Measurements from ENCODE around the gene NOTCH3. TPM values are rescaled to one million over a fixed set of nuclear protein-coding genes. Genes with fewer than 3 reads are reported as not detected.

NOTCH3 gene
- total and polyA plus RNA-seq, 2 experiments from 2014 or later: 25.2 to 34.8 TPM

DNA sequence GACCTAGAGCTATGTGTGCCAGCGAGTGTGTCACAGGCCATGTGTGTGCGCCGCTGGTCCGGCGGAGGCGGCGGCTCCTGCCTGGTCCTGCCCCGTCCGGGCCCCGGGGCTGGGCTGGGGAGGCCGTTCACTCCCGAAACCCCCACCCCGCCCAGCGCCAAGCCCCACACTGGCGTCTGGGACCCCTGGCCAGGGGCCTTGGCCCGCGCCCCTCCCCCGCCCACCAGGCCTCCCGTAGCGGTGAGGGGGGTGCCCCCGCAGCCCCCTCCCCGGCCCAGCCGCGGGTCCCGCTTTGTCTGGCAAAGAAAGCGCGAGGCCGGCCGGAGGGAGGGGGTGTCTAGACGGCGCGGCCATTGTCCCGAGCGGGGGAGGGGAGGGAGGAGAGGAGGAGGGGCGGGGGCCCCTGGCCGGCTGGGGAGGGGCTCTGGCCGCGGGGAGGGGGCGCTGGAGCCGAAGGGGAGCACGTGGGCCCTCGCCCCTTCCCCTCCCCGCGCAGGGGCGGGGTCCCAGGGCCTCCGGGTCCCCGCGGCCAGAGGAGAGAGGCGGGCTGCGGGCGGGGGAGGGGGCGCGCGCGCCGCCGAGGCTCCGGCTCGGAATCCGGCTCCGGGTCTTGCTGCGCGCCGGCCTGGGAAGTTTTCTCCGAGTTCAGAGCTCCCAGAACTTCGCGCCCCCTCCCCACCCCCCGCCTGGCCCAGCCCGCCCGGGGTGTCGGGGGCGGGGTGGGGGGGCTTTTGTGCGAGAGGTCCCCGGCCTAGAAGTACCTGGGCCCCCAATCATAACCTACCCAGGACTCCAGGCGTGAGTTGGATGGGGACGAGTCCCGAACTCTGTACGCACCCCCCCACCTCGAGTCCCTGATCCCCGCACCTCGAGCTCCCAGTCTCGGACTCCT, 888 bp downstream of the NOTCH3 start:
- peaks cover 6% of the 10 kb centered on the region for H3K4me1 ChIP-seq (ENCODE audit: insufficient read depth)
- peak overlapping the region; percentile 83 for H2AFZ ChIP-seq
- TF ChIP-seq, protein P1, sequence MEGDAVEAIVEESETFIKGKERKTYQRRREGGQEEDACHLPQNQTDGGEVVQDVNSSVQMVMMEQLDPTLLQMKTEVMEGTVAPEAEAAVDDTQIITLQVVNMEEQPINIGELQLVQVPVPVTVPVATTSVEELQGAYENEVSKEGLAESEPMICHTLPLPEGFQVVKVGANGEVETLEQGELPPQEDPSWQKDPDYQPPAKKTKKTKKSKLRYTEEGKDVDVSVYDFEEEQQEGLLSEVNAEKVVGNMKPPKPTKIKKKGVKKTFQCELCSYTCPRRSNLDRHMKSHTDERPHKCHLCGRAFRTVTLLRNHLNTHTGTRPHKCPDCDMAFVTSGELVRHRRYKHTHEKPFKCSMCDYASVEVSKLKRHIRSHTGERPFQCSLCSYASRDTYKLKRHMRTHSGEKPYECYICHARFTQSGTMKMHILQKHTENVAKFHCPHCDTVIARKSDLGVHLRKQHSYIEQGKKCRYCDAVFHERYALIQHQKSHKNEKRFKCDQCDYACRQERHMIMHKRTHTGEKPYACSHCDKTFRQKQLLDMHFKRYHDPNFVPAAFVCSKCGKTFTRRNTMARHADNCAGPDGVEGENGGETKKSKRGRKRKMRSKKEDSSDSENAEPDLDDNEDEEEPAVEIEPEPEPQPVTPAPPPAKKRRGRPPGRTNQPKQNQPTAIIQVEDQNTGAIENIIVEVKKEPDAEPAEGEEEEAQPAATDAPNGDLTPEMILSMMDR (IDR thresholded peaks at IDR 0.05; ENCODE audit: poor library complexity): no peak
- TF ChIP-seq EZH2 (IDR thresholded peaks at IDR 0.05; ENCODE audit: borderline replicate concordance): no peak
- no peak for TF ChIP-seq EZH2phosphoT487 (IDR thresholded peaks at IDR 0.05; ENCODE audit: low read depth, severe bottlenecking, unreplicated experiment)
- H3K27me3 ChIP-seq: no peaks in the 10 kb centered on the region
- H3K27ac ChIP-seq: peak overlapping the region; percentile 91
- peak; percentile 82 for DNase-seq (ENCODE audit: low spot score)
- H4K20me1 ChIP-seq (ENCODE audit: insufficient read depth, poor library complexity, severe bottlenecking): peaks cover 12% of the 10 kb centered on the region
- 5% methylated on average over 18 of the region's 82 CpGs for WGBS (ENCODE audit: low lambda C conversion rate, missing lambda C conversion rate)
- H3K9me2 ChIP-seq (replicated peaks; ENCODE audit: insufficient read depth): no peaks in the 10 kb centered on the region
- peak overlapping the region; percentile 93 for H3K4me3 ChIP-seq
- H3K4me2 ChIP-seq: peak overlapping the region; percentile 97
- H3K79me2 ChIP-seq: peaks cover 22% of the 10 kb centered on the region
- H3K36me3 ChIP-seq (replicated peaks; ENCODE audit: insufficient read depth, low read depth): no peaks in the 10 kb centered on the region
- H3K9me3 ChIP-seq (ENCODE audit: low read depth): no peaks in the 10 kb centered on the region

DNA sequence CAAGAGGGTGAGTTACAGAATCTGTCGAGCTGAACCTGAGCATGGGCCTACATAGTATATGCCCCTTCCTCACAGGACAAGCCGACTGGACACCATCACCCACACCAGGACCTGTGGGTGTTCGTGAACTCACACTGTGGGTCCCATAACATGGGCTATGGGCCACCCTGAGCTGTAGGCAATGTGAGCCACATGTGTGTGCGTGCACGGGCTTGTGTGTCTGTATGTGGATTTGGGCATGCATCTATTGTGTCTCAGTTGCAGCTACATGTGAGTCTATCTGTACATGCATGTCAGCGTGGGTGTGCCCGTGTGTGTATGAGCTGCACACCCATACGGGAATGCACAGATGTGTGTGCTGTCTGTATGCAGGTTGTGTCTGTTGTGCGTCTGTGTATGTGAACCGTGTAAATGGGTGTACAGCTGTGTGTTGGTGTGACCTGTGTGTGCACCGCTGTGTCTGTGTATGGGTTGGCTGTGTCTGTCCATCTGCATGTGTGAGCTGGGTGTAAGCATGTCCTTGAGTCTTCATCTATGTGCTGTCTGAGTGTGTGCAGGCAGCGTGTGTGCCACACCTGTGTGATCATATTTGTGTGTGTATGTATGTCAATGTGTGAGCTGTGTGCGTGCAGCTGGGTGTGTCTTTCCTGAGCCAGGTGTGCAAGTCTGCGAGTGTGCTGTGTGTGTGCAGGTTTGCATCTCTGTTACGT, 1.7 kb downstream of the NOTCH3 start:
- Histone ChIP-seq H3K27ac (peak overlapping the region; percentile 91), H3K79me2 (peaks cover 30% of the 10 kb centered on the region), H3K4me3 (peak overlapping the region; percentile 93), H3K27me3 (no peaks in the 10 kb centered on the region), H4K20me1 (ENCODE audit: insufficient read depth, poor library complexity, severe bottlenecking) (peaks cover 17% of the 10 kb centered on the region), H3K9me3 (ENCODE audit: low read depth) (no peaks in the 10 kb centered on the region), H3K9me2 (replicated peaks; ENCODE audit: insufficient read depth) (no peaks in the 10 kb centered on the region), H3K4me1 (ENCODE audit: insufficient read depth) (peaks cover 6% of the 10 kb centered on the region), H2AFZ (peak overlapping the region; percentile 83), H3K36me3 (replicated peaks; ENCODE audit: insufficient read depth, low read depth) (no peaks in the 10 kb centered on the region), H3K4me2 (peak overlapping the region; percentile 97)
- no peak for TF ChIP-seq EZH2 (IDR thresholded peaks at IDR 0.05; ENCODE audit: borderline replicate concordance)
- TF ChIP-seq, protein P1 (IDR thresholded peaks at IDR 0.05; ENCODE audit: poor library complexity): no peak
- TF ChIP-seq EZH2phosphoT487 (IDR thresholded peaks at IDR 0.05; ENCODE audit: low read depth, severe bottlenecking, unreplicated experiment): no peak
- no peak for DNase-seq (ENCODE audit: low spot score)
- WGBS (ENCODE audit: low lambda C conversion rate, missing lambda C conversion rate): 72% methylated on average over 15 of the region's 15 CpGs

DNA sequence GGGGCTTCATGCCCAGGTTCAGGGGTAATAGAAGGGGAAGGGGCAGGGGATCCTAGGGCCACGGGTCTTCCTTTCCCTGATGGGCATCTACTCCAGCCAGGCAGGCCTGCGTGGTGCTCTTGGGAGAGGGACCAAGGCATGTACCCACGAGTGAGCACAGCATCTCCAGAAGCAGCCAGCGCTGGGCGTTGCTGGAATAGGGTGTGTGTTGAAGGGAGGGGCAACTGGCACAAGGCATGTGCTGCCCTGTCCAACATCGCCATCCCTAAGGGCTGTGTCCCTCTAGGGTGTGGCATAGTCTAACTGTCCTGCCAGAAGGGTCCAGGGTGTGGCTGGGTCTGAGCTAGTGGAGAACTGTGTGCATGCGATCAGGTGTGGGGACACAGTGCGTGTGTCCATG, 2.9 kb downstream of the NOTCH3 start:
- TF ChIP-seq EZH2phosphoT487 (IDR thresholded peaks at IDR 0.05; ENCODE audit: low read depth, severe bottlenecking, unreplicated experiment): no peak
- TF ChIP-seq, protein P1 (IDR thresholded peaks at IDR 0.05; ENCODE audit: poor library complexity): no peak
- no peak for TF ChIP-seq EZH2 (IDR thresholded peaks at IDR 0.05; ENCODE audit: borderline replicate concordance)
- no peaks in the 10 kb centered on the region for H3K9me3 ChIP-seq (ENCODE audit: low read depth)
- peaks cover 6% of the 10 kb centered on the region for H3K4me1 ChIP-seq (ENCODE audit: insufficient read depth)
- no peak overlapping the region for H3K4me3 ChIP-seq
- peaks cover 17% of the 10 kb centered on the region for H4K20me1 ChIP-seq (ENCODE audit: insufficient read depth, poor library complexity, severe bottlenecking)
- H3K27ac ChIP-seq: no peak overlapping the region
- no peaks in the 10 kb centered on the region for H3K9me2 ChIP-seq (replicated peaks; ENCODE audit: insufficient read depth)
- WGBS (ENCODE audit: low lambda C conversion rate, missing lambda C conversion rate): 80% methylated on average over 8 of the region's 8 CpGs
- no peak for DNase-seq (ENCODE audit: low spot score)
- H3K4me2 ChIP-seq: peak overlapping the region; percentile 11
- H2AFZ ChIP-seq: no peak overlapping the region
- peaks cover 38% of the 10 kb centered on the region for H3K79me2 ChIP-seq
- no peaks in the 10 kb centered on the region for H3K27me3 ChIP-seq
- no peaks in the 10 kb centered on the region for H3K36me3 ChIP-seq (replicated peaks; ENCODE audit: insufficient read depth, low read depth)
